ENCODE results near the gene SCCPDH.
"Not testable (repeated sequence)": the region's sequence is repeated elsewhere in the genome, so short reads cannot be mapped to it uniquely, and the experiment has no call there.

Gene SCCPDH

GRCh38 chr1:246724016-246724730 is at the start of gene SCCPDH:
TSS of gene SCCPDH (plus strand) at chr1:246724409. CDS start at chr1:246724423, 14 bp downstream.
- DNase-seq: peak; percentile 65

GRCh38 chr1:246677842-246678241 is 46.4 kb upstream of the SCCPDH start:
- no peak for DNase-seq

- no peak for DNase-seq
Observed at GRCh38 chr1:246678816-246679793, 45.1 kb upstream of the SCCPDH start.

GRCh38 chr1:246679794-246680177 is 44.4 kb upstream of the SCCPDH start:
- DNase-seq: no peak

GRCh38 chr1:246680190-246680589 is 44.0 kb upstream of the SCCPDH start:
- DNase-seq: no peak

- no peak for DNase-seq
Observed at GRCh38 chr1:246680696-246681130, 43.5 kb upstream of the SCCPDH start.

GRCh38 chr1:246681900-246682895 is 42.0 kb upstream of the SCCPDH start:
- no peak for DNase-seq

- DNase-seq: no peak
Observed at GRCh38 chr1:246683521-246683920, 40.7 kb upstream of the SCCPDH start.

GRCh38 chr1:246687002-246687401 is 37.2 kb upstream of the SCCPDH start:
- no peak for DNase-seq

- peak; percentile 45 for DNase-seq
Observed at GRCh38 chr1:246689409-246690008, 34.7 kb upstream of the SCCPDH start.

- DNase-seq: no peak
Observed at GRCh38 chr1:246690100-246690499, 34.1 kb upstream of the SCCPDH start.

- DNase-seq: no peak
Observed at GRCh38 chr1:246691622-246692495, 32.4 kb upstream of the SCCPDH start.

- DNase-seq: not testable (repeated sequence)
Observed at GRCh38 chr1:246694213-246694895, 29.9 kb upstream of the SCCPDH start.

GRCh38 chr1:246695136-246695535 is 29.1 kb upstream of the SCCPDH start:
- DNase-seq: no peak

- no peak for DNase-seq
Observed at GRCh38 chr1:246695666-246696065, 28.5 kb upstream of the SCCPDH start.

GRCh38 chr1:246698466-246699094 is 25.6 kb upstream of the SCCPDH start:
- DNase-seq: no peak

- peak; percentile 87 for DNase-seq
Observed at GRCh38 chr1:246699095-246699735, 25.0 kb upstream of the SCCPDH start.

GRCh38 chr1:246703581-246703980 is 20.6 kb upstream of the SCCPDH start:
- no peak for DNase-seq

GRCh38 chr1:246705368-246705767 is 18.8 kb upstream of the SCCPDH start:
- no peak for DNase-seq

Data from CD4-positive, alpha-beta T cell treated with Interleukin-17A for 4 hours (primary cell).